OCI-LY1 (cell line): ENCODE results near the gene OR2T34.

Experiments
- EZH2 ChIP-seq: fragments of 200-600 bp; sonication (generic), shearing (Covaris generic); IDR thresholded peaks from 2 replicates; pipeline ENCODE4 v1.8.0; 2017; ENCODE audit warnings: borderline replicate concordance, mixed run types, mild to moderate bottlenecking, antibody characterized with exemption, low read length, moderate library complexity, mixed read lengths
- TF ChIP-seq, protein P1 (sequence below): fragments of 200-600 bp; sonication (generic), shearing (Covaris generic); IDR thresholded peaks from 2 replicates; pipeline ENCODE4 v1.5.1; 2017; ENCODE audit warnings: mild to moderate bottlenecking, antibody characterized with exemption, low read length, moderate library complexity, mixed read lengths

DNA sequence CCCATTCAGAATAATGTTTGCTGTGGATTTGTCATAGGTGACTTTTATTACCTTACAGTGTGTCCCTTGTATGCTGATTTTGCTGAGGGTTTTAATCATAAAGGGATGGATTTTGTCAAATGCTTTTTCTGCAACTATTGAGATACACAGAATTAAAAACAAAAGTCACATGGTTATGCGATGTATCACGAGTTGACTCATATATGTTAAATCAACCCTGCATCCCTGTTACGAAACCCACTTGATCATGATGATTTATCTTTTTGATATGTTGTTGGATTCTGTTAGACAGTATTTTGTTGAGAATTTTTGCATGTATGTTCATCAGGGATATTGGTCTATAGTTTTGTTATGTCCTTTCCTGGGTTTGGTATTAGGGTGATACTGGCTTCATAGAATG lies 10.7 kb upstream of the OR2T34 start:
- no peak for TF ChIP-seq EZH2
- TF ChIP-seq, protein P1, sequence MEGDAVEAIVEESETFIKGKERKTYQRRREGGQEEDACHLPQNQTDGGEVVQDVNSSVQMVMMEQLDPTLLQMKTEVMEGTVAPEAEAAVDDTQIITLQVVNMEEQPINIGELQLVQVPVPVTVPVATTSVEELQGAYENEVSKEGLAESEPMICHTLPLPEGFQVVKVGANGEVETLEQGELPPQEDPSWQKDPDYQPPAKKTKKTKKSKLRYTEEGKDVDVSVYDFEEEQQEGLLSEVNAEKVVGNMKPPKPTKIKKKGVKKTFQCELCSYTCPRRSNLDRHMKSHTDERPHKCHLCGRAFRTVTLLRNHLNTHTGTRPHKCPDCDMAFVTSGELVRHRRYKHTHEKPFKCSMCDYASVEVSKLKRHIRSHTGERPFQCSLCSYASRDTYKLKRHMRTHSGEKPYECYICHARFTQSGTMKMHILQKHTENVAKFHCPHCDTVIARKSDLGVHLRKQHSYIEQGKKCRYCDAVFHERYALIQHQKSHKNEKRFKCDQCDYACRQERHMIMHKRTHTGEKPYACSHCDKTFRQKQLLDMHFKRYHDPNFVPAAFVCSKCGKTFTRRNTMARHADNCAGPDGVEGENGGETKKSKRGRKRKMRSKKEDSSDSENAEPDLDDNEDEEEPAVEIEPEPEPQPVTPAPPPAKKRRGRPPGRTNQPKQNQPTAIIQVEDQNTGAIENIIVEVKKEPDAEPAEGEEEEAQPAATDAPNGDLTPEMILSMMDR = no peak
